AG04450 (cell line): Measurements from ENCODE around the gene HSFX3. TPM values are rescaled to one million over a fixed set of nuclear protein-coding genes. Genes with fewer than 3 reads are reported as not detected.
"Not testable (repeated sequence)": the region's sequence is repeated elsewhere in the genome, so short reads cannot be mapped to it uniquely, and the experiment has no call there.

Source experiments
- CTCF ChIA-PET: fragments of 300-600, 350-600 bp; formaldehyde crosslinking; extraction: SDS; loops from one replicate; lab custom pipeline; 2022; ENCODE audit warnings: antibody characterized with exemption, inconsistent platforms; lab: Charles Lee
- POLR2A ChIA-PET: fragments of 350-600 bp; formaldehyde crosslinking; extraction: SDS; loops from one replicate; lab custom pipeline; 2021; ENCODE audit warnings: antibody characterized with exemption, inconsistent platforms; lab: Yijun Ruan, JAX
- DNase-seq: peaks from one replicate; pipeline ENCODE4 v3.0.0-alpha.2; 2011; ENCODE audit warnings: low read depth, low spot score
- H3K27ac ChIP-seq: one replicate; pipeline ENCODE4 v1.5.1; 2012; ENCODE audit warnings: low read depth, low read length, control low read depth
- H3K27me3 ChIP-seq: one replicate; pipeline ENCODE4 v1.6.0; 2012; ENCODE audit warnings: low read length; ENCODE audit not compliant: control insufficient read depth, insufficient read depth
- H3K4me3 ChIP-seq: 2 replicates; pipeline ENCODE4 v1.5.1; 2011; ENCODE audit warnings: mild to moderate bottlenecking, low read depth, low read length, control low read depth
- H3K9me3 ChIP-seq: 2 replicates; pipeline ENCODE4 v1.5.1; 2012; ENCODE audit warnings: low read length; ENCODE audit not compliant: control insufficient read depth, insufficient read depth
- polyA plus RNA-seq: library from polyadenylated mRNA; depleted of rRNA; stranded (reverse); fragments of >200 nt; gene quantifications from 2 replicates; pipeline ENCODE4 v1.2.3, GENCODE V29; 2011; rRNA removed
- TF ChIP-seq, protein P1 (sequence below): IDR thresholded peaks from 2 replicates; pipeline ENCODE4 v1.5.1; 2011; ENCODE audit warnings: low read depth, low read length, control low read depth, inconsistent platforms

HSFX3 gene
- polyA plus RNA-seq, 1 experiment = not detected

GRCh38 chrX:149504226-149504914, 45.4 kb downstream of the HSFX3 start:
- Histone ChIP-seq H3K27ac (peak overlapping the region; percentile 86), H3K27me3 (no peaks in the 10 kb centered on the region), H3K9me3 (no peaks in the 10 kb centered on the region), H3K4me3 (peak overlapping the region; percentile 70)
- ChIA-PET CTCF (interaction anchor here (0.6 to 1.1 kb wide), 2 partner anchors 103 to 435 kb away, joined by 3 read pairs; no protein-coding TSS in a partner anchor), POLR2A (interaction anchor here (0.8 to 1.3 kb wide), 2 partner anchors 14 to 35 kb away, joined by 3 to 8 read pairs; no protein-coding TSS in a partner anchor)
- no peak for DNase-seq
- TF ChIP-seq, protein P1, sequence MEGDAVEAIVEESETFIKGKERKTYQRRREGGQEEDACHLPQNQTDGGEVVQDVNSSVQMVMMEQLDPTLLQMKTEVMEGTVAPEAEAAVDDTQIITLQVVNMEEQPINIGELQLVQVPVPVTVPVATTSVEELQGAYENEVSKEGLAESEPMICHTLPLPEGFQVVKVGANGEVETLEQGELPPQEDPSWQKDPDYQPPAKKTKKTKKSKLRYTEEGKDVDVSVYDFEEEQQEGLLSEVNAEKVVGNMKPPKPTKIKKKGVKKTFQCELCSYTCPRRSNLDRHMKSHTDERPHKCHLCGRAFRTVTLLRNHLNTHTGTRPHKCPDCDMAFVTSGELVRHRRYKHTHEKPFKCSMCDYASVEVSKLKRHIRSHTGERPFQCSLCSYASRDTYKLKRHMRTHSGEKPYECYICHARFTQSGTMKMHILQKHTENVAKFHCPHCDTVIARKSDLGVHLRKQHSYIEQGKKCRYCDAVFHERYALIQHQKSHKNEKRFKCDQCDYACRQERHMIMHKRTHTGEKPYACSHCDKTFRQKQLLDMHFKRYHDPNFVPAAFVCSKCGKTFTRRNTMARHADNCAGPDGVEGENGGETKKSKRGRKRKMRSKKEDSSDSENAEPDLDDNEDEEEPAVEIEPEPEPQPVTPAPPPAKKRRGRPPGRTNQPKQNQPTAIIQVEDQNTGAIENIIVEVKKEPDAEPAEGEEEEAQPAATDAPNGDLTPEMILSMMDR = no peak

GRCh38 chrX:149503446-149503845, 46.3 kb downstream of the HSFX3 start:
- POLR2A ChIA-PET, CTCF ChIA-PET, H3K9me3 ChIP-seq, DNase-seq, H3K27me3 ChIP-seq: not testable (repeated sequence)
- peak overlapping the region; percentile 37 for H3K4me3 ChIP-seq
- H3K27ac ChIP-seq = peak overlapping the region; percentile 39

- H3K27me3 ChIP-seq, H3K9me3 ChIP-seq, H3K27ac ChIP-seq, H3K4me3 ChIP-seq, CTCF ChIA-PET, DNase-seq, POLR2A ChIA-PET: not testable (repeated sequence)
Measured at GRCh38 chrX:149502923-149503322, 46.8 kb downstream of the HSFX3 start.

DNA sequence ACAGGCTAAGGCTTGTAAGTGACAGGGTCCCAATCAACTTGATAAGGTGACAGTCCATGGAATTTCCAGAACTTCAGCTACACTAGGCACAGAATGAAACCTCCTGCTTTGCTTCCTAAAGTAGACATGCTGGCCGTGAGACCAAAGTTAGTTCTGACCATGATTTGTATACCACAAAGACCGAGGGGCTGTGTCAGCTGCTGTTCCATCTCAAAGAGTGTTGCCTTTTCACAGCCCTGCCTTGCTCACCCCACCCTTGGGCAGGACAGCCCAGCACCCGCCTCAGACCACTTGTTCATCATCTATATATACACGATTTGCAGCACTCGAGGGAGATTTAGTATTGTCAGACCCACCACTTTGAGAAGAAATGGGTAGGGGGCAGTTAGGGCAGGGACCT, 50.0 kb downstream of the HSFX3 start:
- no peak for DNase-seq
- Histone ChIP-seq H3K27ac (no peak overlapping the region), H3K4me3 (no peak overlapping the region), H3K9me3 (no peaks in the 10 kb centered on the region), H3K27me3 (no peaks in the 10 kb centered on the region)
- TF ChIP-seq, protein P1 = no peak
- CTCF ChIA-PET = interaction anchor here (1.0 kb wide), 1 partner anchor 12 kb away, joined by 3 read pairs; no protein-coding TSS in a partner anchor
- POLR2A ChIA-PET = interaction anchor here (0.6 kb wide), 1 partner anchor 82 kb away, joined by 3 read pairs; no protein-coding TSS in a partner anchor

GRCh38 chrX:149498767-149499166, 51.0 kb downstream of the HSFX3 start:
- TF ChIP-seq, protein P1 = no peak
- CTCF ChIA-PET = no interaction called here
- Histone ChIP-seq H3K4me3 (no peak overlapping the region), H3K9me3 (no peaks in the 10 kb centered on the region), H3K27me3 (no peaks in the 10 kb centered on the region), H3K27ac (no peak overlapping the region)
- no peak for DNase-seq
- POLR2A ChIA-PET = no interaction called here

Other genes with a start within 250 kb of the HSFX3 start
- 75.7 and 76.7 TPM in 2 replicates for gene IDS, start 44.6 kb downstream of the HSFX3 start, polyA plus RNA-seq
- gene EOLA1, start 8.9 kb downstream of the HSFX3 start, polyA plus RNA-seq = 16.3 and 16.7 TPM in 2 replicates
- gene MAGEA9B, start 37.5 kb upstream of the HSFX3 start, polyA plus RNA-seq = not detected in 2 replicates
- gene HSFX2, start 45.4 kb upstream of the HSFX3 start, polyA plus RNA-seq = not detected in 2 replicates
- gene TMEM185A, start 81.9 kb upstream of the HSFX3 start, polyA plus RNA-seq = 20.2 and 21.4 TPM in 2 replicates
- not detected in 2 replicates for gene MAGEA11, start 162.1 kb upstream of the HSFX3 start, polyA plus RNA-seq
- gene HSFX1, start 224.1 kb upstream of the HSFX3 start, polyA plus RNA-seq = 0.21 and 0.37 TPM in 2 replicates
- gene MAGEA9, start 232.0 kb upstream of the HSFX3 start, polyA plus RNA-seq = not detected in 2 replicates